GM20431 (cell line): ENCODE results near the gene ITPA.
"Not testable (repeated sequence)": the region's sequence is repeated elsewhere in the genome, so short reads cannot be mapped to it uniquely, and the experiment has no call there.

ENCODE experiments used
- in situ Hi-C: fragments of 300-500 bp; cut with MseI, MboI; formaldehyde crosslinking; loops from one replicate; pipeline ENCODE4 v1.15.0; 2020; ENCODE audit warnings: low sequenced_read_pairs; ENCODE audit not compliant: unreplicated experiment

The ITPA gene

GRCh38 chr20:3195590-3196237 is 13.6 kb upstream of the ITPA start:
- in situ Hi-C loops, result no loop called here

GRCh38 chr20:3199206-3199605 is 10.1 kb upstream of the ITPA start:
- in situ Hi-C loops, result no loop called here

GRCh38 chr20:3199976-3200755 is 9.1 kb upstream of the ITPA start:
- in situ Hi-C loops, result no loop called here

GRCh38 chr20:3202965-3203314 is 6.4 kb upstream of the ITPA start:
- in situ Hi-C loops, result no loop called here

- in situ Hi-C loops, result no loop called here
Measured at GRCh38 chr20:3203315-3204123, 5.8 kb upstream of the ITPA start.

- in situ Hi-C loops, result no loop called here
Measured at GRCh38 chr20:3204124-3204794, 5.0 kb upstream of the ITPA start, which contains the start of gene DDRGK1. TSS of gene DDRGK1 (minus strand) at chr20:3204682. CDS start at chr20:3204627, 55 bp downstream.

GRCh38 chr20:3208786-3209256 is 477 bp upstream of the ITPA start:
- in situ Hi-C loops, result no loop called here

GRCh38 chr20:3209946-3210317 is 634 bp downstream of the ITPA start:
- in situ Hi-C loops, result no loop called here

- in situ Hi-C loops, result no loop called here
Measured at GRCh38 chr20:3210346-3210745, 1.0 kb downstream of the ITPA start.

- in situ Hi-C loops, result no loop called here
Measured at GRCh38 chr20:3213226-3213625, 3.9 kb downstream of the ITPA start.

- in situ Hi-C loops, result not testable (repeated sequence)
Measured at GRCh38 chr20:3215359-3215917, 6.1 kb downstream of the ITPA start.

GRCh38 chr20:3218307-3218988 is 9.2 kb downstream of the ITPA start:
- in situ Hi-C loops, result no loop called here

GRCh38 chr20:3221398-3222226 is 12.3 kb downstream of the ITPA start:
- in situ Hi-C loops, result no loop called here

- in situ Hi-C loops, result no loop called here
Measured at GRCh38 chr20:3222635-3223600, 13.6 kb downstream of the ITPA start.

- in situ Hi-C loops, result no loop called here
Measured at GRCh38 chr20:3223651-3223993, 14.3 kb downstream of the ITPA start.

- in situ Hi-C loops, result no loop called here
Measured at GRCh38 chr20:3223994-3224680, 14.8 kb downstream of the ITPA start.
